Activated naive CD8-positive, alpha-beta T cell (primary cell): ENCODE results near the gene FAAP20.
"Not testable (repeated sequence)": the region's sequence is repeated elsewhere in the genome, so short reads cannot be mapped to it uniquely, and the experiment has no call there.

ENCODE experiments used
- H3K27ac Mint-ChIP-seq: one replicate; pipeline ENCODE4 v1.8.0; 2021; ENCODE audit warnings: mixed read lengths
- H3K27me3 Mint-ChIP-seq: one replicate; pipeline ENCODE4 v1.8.0; 2021; ENCODE audit warnings: mixed read lengths
- H3K36me3 Mint-ChIP-seq: one replicate; pipeline ENCODE4 v1.8.0; 2021; ENCODE audit warnings: mixed read lengths
- H3K4me1 Mint-ChIP-seq: one replicate; pipeline ENCODE4 v1.8.0; 2021; ENCODE audit warnings: low read depth, mixed read lengths
- H3K4me3 Mint-ChIP-seq: one replicate; pipeline ENCODE4 v1.8.0; 2021; ENCODE audit warnings: mild to moderate bottlenecking, mixed read lengths
- H3K9me3 Mint-ChIP-seq: one replicate; pipeline ENCODE4 v1.8.0; 2021; ENCODE audit warnings: low read depth, mixed read lengths

The FAAP20 gene

GRCh38 chr1:2155788-2156187 is 38.8 kb downstream of the FAAP20 start:
- no peak overlapping the region for H3K27ac Mint-ChIP-seq
- H3K9me3 Mint-ChIP-seq: peaks cover 5% of the 10 kb centered on the region
- no peaks in the 10 kb centered on the region for H3K27me3 Mint-ChIP-seq
- H3K4me1 Mint-ChIP-seq: peaks cover 20% of the 10 kb centered on the region
- peaks cover 20% of the 10 kb centered on the region for H3K36me3 Mint-ChIP-seq
- no peak overlapping the region for H3K4me3 Mint-ChIP-seq

GRCh38 chr1:2155147-2155598 is 39.4 kb downstream of the FAAP20 start:
- H3K27ac Mint-ChIP-seq: peak overlapping the region; percentile 13
- peaks cover 20% of the 10 kb centered on the region for H3K36me3 Mint-ChIP-seq
- peaks cover 5% of the 10 kb centered on the region for H3K9me3 Mint-ChIP-seq
- H3K4me3 Mint-ChIP-seq: no peak overlapping the region
- no peaks in the 10 kb centered on the region for H3K27me3 Mint-ChIP-seq
- peaks cover 21% of the 10 kb centered on the region for H3K4me1 Mint-ChIP-seq

DNA sequence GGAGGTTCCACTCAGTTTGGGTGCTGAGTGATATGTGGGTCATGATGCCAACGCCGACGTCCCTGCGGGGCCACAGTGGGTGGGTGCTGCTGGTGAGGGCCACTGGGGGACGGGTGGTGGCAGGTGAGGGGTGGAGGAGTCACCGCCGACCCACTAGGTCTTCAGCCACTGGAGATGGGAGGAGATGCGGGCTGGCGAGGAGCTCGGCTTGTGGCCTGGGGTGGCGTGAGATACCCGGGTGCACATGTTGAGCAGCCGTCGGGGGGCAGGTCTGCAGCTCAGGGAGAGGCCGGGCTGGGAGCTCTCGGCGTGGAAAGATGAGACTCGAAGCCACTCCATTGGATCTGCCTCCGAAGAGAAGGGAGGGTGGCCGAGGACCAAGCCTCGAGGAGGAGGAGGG is 40.5 kb downstream of the FAAP20 start:
- Mint-ChIP-seq H3K36me3 (peaks cover 20% of the 10 kb centered on the region), H3K9me3 (peaks cover 5% of the 10 kb centered on the region), H3K4me1 (peaks cover 21% of the 10 kb centered on the region), H3K4me3 (no peak overlapping the region), H3K27ac (no peak overlapping the region), H3K27me3 (no peaks in the 10 kb centered on the region)

DNA sequence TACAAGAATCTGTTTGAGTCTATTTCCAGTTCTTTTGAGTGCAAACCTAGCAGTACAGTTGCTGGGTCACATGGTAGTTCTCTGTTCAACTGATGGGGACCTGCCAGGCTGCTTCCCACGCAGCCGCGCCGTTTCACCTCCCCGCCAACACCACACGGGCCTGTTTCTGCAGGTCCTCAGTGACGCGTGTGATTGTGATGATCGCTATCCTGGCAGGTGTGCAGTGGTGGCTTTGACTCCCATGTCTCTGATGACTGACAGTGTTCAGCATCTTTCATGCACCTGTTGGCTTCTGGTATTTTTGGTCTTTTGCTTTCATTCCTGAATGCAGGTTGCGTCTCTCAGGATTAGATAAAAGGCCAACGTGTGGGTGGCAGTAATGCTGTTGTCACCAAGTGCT is 41.6 kb downstream of the FAAP20 start:
- peaks cover 5% of the 10 kb centered on the region for H3K9me3 Mint-ChIP-seq
- H3K4me1 Mint-ChIP-seq: peaks cover 21% of the 10 kb centered on the region
- H3K27ac Mint-ChIP-seq: peak overlapping the region; percentile 73
- no peaks in the 10 kb centered on the region for H3K27me3 Mint-ChIP-seq
- H3K4me3 Mint-ChIP-seq: no peak overlapping the region
- peaks cover 20% of the 10 kb centered on the region for H3K36me3 Mint-ChIP-seq

DNA sequence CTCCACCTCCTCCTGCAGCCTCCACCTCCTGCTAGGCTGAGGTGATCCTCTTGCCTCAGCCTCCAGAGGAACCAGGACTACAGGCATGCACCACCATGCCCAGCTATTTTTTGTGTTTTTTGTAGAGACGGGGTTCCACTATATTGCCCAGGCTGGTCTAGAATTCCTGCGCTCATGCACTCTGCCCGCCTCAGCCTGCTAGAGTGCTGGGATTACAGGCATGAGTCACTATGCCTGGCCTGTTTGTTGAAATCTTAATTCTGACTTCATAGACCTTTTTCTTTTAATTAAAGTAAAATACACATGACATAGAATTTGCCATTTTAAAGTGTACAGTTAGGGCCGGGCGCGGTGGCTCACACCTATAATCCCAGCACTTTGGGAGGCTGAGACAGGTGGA is 42.7 kb downstream of the FAAP20 start:
- Mint-ChIP-seq H3K4me3 (no peak overlapping the region), H3K36me3 (peaks cover 20% of the 10 kb centered on the region), H3K27me3 (no peaks in the 10 kb centered on the region), H3K9me3 (peaks cover 5% of the 10 kb centered on the region), H3K27ac (no peak overlapping the region), H3K4me1 (peaks cover 21% of the 10 kb centered on the region)

- Mint-ChIP-seq H3K4me1 (peaks cover 21% of the 10 kb centered on the region), H3K4me3 (no peak overlapping the region), H3K27ac (peak overlapping the region; percentile 38), H3K27me3 (no peaks in the 10 kb centered on the region), H3K36me3 (peaks cover 18% of the 10 kb centered on the region), H3K9me3 (peaks cover 5% of the 10 kb centered on the region)
Observed at GRCh38 chr1:2151252-2151651, 43.3 kb downstream of the FAAP20 start.

DNA sequence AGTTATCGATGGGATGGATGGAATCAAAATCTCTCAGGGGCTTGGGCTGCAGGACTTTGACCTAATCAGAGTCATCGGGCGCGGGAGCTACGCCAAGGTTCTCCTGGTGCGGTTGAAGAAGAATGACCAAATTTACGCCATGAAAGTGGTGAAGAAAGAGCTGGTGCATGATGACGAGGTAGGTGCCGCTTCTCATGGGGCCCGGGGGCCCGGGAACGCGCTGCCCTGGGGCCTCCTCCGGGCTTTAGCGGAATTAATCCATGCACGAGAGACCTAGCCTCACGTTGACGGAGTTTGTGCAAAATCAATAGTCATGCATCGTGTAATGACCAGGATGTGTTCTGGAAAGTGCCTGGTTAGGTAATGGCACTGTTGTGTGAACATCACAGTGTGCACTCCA is 43.8 kb downstream of the FAAP20 start:
- H3K4me1 Mint-ChIP-seq: peaks cover 21% of the 10 kb centered on the region
- no peak overlapping the region for H3K4me3 Mint-ChIP-seq
- H3K36me3 Mint-ChIP-seq: peaks cover 16% of the 10 kb centered on the region
- no peaks in the 10 kb centered on the region for H3K27me3 Mint-ChIP-seq
- H3K9me3 Mint-ChIP-seq: peaks cover 5% of the 10 kb centered on the region
- no peak overlapping the region for H3K27ac Mint-ChIP-seq

DNA sequence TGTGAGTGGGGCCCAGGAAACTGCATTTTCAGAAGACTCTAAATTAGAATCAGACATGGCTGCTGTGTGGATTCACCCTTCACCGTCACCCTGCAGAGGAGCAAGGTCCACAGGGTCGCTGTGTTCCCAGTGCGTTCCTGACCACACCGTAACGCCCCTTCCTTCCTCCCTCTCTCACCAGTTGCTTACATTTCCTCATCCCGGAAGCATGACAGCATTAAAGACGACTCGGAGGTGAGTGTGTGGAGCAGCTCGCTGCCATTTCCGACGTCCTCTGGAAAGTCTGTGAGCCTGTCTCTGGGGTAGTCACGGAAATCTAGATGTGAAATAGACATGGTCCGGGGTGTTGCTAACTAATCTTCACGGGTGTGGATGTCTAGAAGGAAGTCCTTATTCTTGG is 45.9 kb downstream of the FAAP20 start:
- H3K4me3 Mint-ChIP-seq: no peak overlapping the region
- H3K36me3 Mint-ChIP-seq: peaks cover 3% of the 10 kb centered on the region
- H3K27ac Mint-ChIP-seq: no peak overlapping the region
- no peaks in the 10 kb centered on the region for H3K27me3 Mint-ChIP-seq
- peaks cover 17% of the 10 kb centered on the region for H3K4me1 Mint-ChIP-seq
- no peaks in the 10 kb centered on the region for H3K9me3 Mint-ChIP-seq

GRCh38 chr1:2147869-2148268 is 46.7 kb downstream of the FAAP20 start:
- H3K27me3 Mint-ChIP-seq, H3K4me3 Mint-ChIP-seq, H3K36me3 Mint-ChIP-seq, H3K27ac Mint-ChIP-seq, H3K9me3 Mint-ChIP-seq: not testable (repeated sequence)
- H3K4me1 Mint-ChIP-seq: peaks cover 14% of the 10 kb centered on the region

GRCh38 chr1:2146836-2147517 is 47.6 kb downstream of the FAAP20 start:
- H3K27me3 Mint-ChIP-seq: no peaks in the 10 kb centered on the region
- no peak overlapping the region for H3K27ac Mint-ChIP-seq
- H3K4me3 Mint-ChIP-seq: no peak overlapping the region
- no peaks in the 10 kb centered on the region for H3K36me3 Mint-ChIP-seq
- no peaks in the 10 kb centered on the region for H3K9me3 Mint-ChIP-seq
- H3K4me1 Mint-ChIP-seq: peaks cover 10% of the 10 kb centered on the region

DNA sequence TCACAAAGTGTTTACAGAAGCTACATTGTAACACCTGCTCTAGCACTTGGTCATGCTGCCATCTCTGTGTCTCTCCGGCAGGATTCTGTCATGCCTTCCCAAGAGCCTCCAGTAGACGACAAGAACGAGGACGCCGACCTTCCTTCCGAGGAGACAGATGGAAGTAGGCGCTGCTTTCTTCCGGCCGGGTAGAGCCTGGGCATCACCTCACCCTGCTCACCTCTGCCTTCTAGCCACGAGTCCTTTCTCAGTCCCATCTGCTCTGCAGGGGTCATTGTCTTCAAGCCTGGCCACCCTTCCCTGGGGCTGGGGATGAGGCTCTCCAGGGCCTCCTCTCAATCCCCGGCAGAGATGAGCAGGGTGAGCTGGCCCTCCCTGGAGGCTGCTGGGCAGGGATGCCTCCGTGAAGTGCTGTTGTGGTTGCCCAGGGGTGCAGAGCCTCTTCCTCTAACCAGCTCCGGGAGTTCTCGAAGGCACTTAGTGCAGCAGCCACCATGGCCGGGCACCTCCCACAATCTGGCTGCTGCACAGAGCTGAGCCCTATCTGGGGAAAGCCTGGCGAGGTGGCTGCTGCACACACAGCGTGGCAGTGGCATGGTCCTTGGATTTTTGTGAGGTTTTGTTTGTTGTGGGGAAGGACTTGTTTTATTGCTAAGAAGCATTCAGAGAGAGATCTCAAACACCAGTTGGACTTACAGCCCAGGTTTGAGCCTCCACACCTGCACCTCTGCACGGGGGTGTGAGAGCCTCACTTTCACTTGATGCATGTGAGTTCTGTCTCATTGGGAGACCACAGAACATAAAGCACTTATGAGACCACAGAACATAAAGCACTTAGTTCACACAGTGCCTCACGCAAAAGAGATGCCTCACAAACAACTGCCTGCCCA is 48.4 kb downstream of the FAAP20 start:
- H3K27ac Mint-ChIP-seq: no peak overlapping the region
- no peaks in the 10 kb centered on the region for H3K9me3 Mint-ChIP-seq
- no peak overlapping the region for H3K4me3 Mint-ChIP-seq
- H3K27me3 Mint-ChIP-seq: no peaks in the 10 kb centered on the region
- H3K4me1 Mint-ChIP-seq: peaks cover 6% of the 10 kb centered on the region
- H3K36me3 Mint-ChIP-seq: no peaks in the 10 kb centered on the region

DNA sequence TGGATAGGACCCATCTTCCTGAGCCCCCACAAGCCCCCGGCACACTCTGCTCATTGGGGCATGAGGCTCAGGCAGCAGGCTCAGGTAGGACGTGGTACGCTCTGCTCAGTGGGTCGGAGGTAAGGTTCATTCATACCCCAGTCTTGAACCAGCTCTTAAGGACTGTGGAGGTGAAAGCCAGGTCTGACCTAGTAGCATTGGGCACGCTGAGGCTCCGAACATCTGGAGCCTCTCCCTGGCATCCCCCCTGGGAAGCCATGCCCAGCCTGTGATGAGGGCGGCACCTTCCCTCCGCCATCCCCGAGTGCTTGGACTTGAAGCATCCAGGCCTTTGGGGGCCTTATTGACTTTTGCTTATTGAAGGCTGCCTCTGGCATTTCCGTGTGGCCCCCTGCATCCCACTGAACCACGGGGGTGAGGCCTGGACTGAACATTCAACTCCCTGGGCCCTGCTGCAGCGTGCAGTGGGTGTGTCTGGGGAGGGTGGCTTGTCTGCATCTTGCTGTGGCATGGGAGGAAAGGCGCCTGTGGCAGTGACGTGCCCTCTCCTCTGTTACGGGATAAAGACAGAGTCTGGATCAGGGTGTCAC is 50.0 kb downstream of the FAAP20 start:
- Mint-ChIP-seq H3K27me3 (no peaks in the 10 kb centered on the region), H3K9me3 (no peaks in the 10 kb centered on the region), H3K4me1 (peaks cover 8% of the 10 kb centered on the region), H3K36me3 (no peaks in the 10 kb centered on the region), H3K4me3 (no peak overlapping the region), H3K27ac (no peak overlapping the region)

DNA sequence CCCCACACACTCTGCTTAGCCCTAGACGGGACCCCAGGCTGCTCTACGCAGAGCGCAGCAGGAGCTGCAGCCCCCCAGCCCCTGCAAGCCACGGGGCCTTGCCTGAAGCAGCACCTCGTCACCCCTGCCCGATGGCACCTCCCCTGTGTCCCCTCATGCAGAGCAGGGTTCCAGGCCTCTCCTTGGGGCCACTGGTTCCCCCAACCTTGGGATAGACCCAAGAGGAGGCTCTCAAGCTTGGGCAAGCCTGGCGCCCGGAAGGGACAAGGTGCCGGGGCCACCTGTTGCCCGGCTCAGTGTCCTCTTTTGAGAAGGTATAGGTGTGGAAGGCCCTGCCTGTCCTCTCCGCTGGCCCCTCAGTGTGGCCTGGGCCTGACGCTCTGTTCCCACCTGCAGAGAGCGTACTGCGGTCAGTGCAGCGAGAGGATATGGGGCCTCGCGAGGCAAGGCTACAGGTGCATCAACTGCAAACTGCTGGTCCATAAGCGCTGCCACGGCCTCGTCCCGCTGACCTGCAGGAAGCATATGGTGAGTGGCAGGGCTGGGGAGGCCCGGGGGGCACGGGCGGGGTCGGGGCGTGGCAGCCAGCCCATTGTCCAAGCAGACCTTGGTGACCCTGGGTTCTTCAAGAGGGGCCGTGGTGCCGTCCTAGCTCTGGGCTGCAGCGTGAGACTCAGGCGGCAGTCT is 50.6 kb downstream of the FAAP20 start:
- H3K36me3 Mint-ChIP-seq: no peaks in the 10 kb centered on the region
- no peak overlapping the region for H3K4me3 Mint-ChIP-seq
- H3K4me1 Mint-ChIP-seq: peaks cover 9% of the 10 kb centered on the region
- no peak overlapping the region for H3K27ac Mint-ChIP-seq
- H3K27me3 Mint-ChIP-seq: no peaks in the 10 kb centered on the region
- no peaks in the 10 kb centered on the region for H3K9me3 Mint-ChIP-seq

DNA sequence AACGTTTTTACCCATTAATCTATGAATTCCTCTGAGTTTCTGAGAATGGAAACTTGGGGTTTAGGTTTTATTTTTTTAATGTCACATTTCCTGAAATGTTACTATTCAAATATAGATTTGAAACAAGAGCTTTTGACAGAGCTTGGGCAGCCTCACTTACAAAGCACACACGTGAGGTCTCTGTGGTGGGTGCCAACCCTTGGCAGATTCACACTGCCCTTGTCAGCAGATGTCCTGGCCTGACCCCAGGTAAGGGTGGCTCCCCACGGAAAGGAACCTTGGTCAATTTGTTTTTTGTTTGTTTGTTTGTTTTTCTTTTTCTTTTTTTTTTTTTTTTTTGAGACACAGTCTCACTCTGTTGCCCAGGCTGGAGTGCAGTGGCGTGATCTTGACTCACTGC is 53.5 kb downstream of the FAAP20 start:
- Mint-ChIP-seq H3K36me3 (no peaks in the 10 kb centered on the region), H3K27me3 (no peaks in the 10 kb centered on the region), H3K9me3 (no peaks in the 10 kb centered on the region), H3K4me3 (no peak overlapping the region), H3K4me1 (peaks cover 9% of the 10 kb centered on the region), H3K27ac (no peak overlapping the region)
